B cell (primary cell): ENCODE data around the gene NOTUM. TPM values are rescaled to one million over a fixed set of nuclear protein-coding genes. Genes with fewer than 3 reads are reported as not detected.

ENCODE experiments used
- ATAC-seq: fragments of 200-7000 bp; cut with Tn5 transposase; one replicate; pipeline ENCODE4 v1.10.0; 2021; ENCODE audit warnings: low read depth, mild to moderate bottlenecking, moderate number of reproducible peaks, moderate library complexity
- CTCF ChIA-PET: fragments of 350-600 bp; sonication (Branson Sonifier 250); formaldehyde crosslinking; loops from one replicate; lab custom pipeline; 2021; ENCODE audit warnings: antibody characterized with exemption, inconsistent platforms; lab: Charles Lee
- POLR2A ChIA-PET: fragments of 350-600 bp; sonication (Branson Sonifier 250); formaldehyde crosslinking; loops from one replicate; lab custom pipeline; 2021; ENCODE audit warnings: antibody characterized with exemption; lab: Charles Lee
- DNase-seq: peaks from one replicate; pipeline ENCODE4 v3.0.0; 2013
- H2AFZ ChIP-seq: 2 replicates; pipeline ENCODE4 v1.6.1; 2012; ENCODE audit warnings: mild to moderate bottlenecking, low read depth, low read length; ENCODE audit not compliant: insufficient read depth, poor library complexity, severe bottlenecking
- H3K27ac ChIP-seq, 2 donors: 1 replicate in 1 of 2; 2 replicates in 1 of 2; pipeline ENCODE4 v1.5.1; 2012 to 2013; ENCODE audit warnings: low read length in 2 of 2, mild to moderate bottlenecking in 2 of 2, moderate library complexity in 1 of 2
- H3K27me3 ChIP-seq, 4 experiments: fragments of 200-600 bp in 1 of 4; sonication (generic) in 1 of 4; replicated peaks in 1 of 4; 1 replicate in 2 of 4; 2 replicates in 2 of 4; pipeline versions ENCODE4 v1.6.1 to v1.7.0; 2013 to 2016; ENCODE audit warnings: low read length in 3 of 4, mild to moderate bottlenecking in 2 of 4, mixed read lengths in 1 of 4, moderate library complexity in 1 of 4; ENCODE audit not compliant: insufficient read depth in 4 of 4, control insufficient read depth in 3 of 4; ENCODE audit errors: control extremely low read depth in 1 of 4
- H3K36me3 ChIP-seq, 2 experiments: replicated peaks in 1 of 2; 1 replicate in 1 of 2; 2 replicates in 1 of 2; pipeline versions ENCODE4 v1.6.1 to v1.7.1; 2013; ENCODE audit warnings: low read length in 1 of 2; ENCODE audit not compliant: insufficient read depth in 2 of 2, control insufficient read depth in 1 of 2; ENCODE audit errors: control extremely low read depth in 1 of 2, extremely low read depth in 1 of 2
- H3K4me1 ChIP-seq, 2 donors: fragments of 200-600 bp in 1 of 2; sonication (generic) in 1 of 2; 1 replicate in 1 of 2; 2 replicates in 1 of 2; pipeline versions ENCODE4 v1.5.1 to v1.6.1; 2013 to 2017; ENCODE audit warnings: low read length in 2 of 2; ENCODE audit not compliant: control insufficient read depth in 2 of 2, insufficient read depth in 2 of 2
- H3K4me2 ChIP-seq: replicated peaks from 2 replicates; pipeline ENCODE3; 2012; ENCODE audit warnings: mild to moderate bottlenecking, low read depth, low read length; ENCODE audit not compliant: poor library complexity, severe bottlenecking
- H3K4me3 ChIP-seq, 5 experiments: fragments of 200-600 bp in 1 of 5; sonication (generic) in 1 of 5; 1 replicate in 3 of 5; 2 replicates in 2 of 5; pipeline versions ENCODE4 v1.5.1 to v1.7.0; 2011 to 2016; ENCODE audit warnings: low read length in 4 of 5, mild to moderate bottlenecking in 4 of 5, low read depth in 2 of 5, control low read depth in 1 of 5, moderate library complexity in 1 of 5; ENCODE audit not compliant: insufficient read depth in 1 of 5; ENCODE audit errors: control extremely low read depth in 1 of 5, extremely low read depth in 1 of 5
- H3K79me2 ChIP-seq: fragments of 200-600 bp; sonication (generic); one replicate; pipeline ENCODE4 v1.6.0; 2016; ENCODE audit warnings: low read length; ENCODE audit not compliant: control insufficient read depth, insufficient read depth
- H3K9ac ChIP-seq: fragments of 200-600 bp; sonication (generic); 2 replicates; pipeline ENCODE4 v1.6.1; 2017; ENCODE audit warnings: mild to moderate bottlenecking, low read length, moderate library complexity
- H3K9me3 ChIP-seq, 3 donors: one replicate each; pipeline versions ENCODE4 v1.6.1 to v1.7.1; 2013; ENCODE audit warnings: low read length in 2 of 3; ENCODE audit not compliant: control insufficient read depth in 2 of 3, insufficient read depth in 1 of 3; ENCODE audit errors: control extremely low read depth in 1 of 3
- H4K20me1 ChIP-seq: 2 replicates; pipeline ENCODE4 v1.6.0; 2012; ENCODE audit warnings: mild to moderate bottlenecking, low read length; ENCODE audit not compliant: insufficient read depth, control insufficient read depth, poor library complexity, severe bottlenecking
- H3K27ac Mint-ChIP-seq: one replicate; pipeline ENCODE4 v1.8.0; 2021; ENCODE audit warnings: mixed read lengths
- H3K27me3 Mint-ChIP-seq: one replicate; pipeline ENCODE4 v1.8.0; 2021; ENCODE audit warnings: mixed read lengths
- H3K4me1 Mint-ChIP-seq: one replicate; pipeline ENCODE4 v1.8.0; 2021; ENCODE audit warnings: mixed read lengths
- H3K4me3 Mint-ChIP-seq: one replicate; pipeline ENCODE4 v1.8.0; 2021; ENCODE audit warnings: mixed read lengths
- H3K9me3 Mint-ChIP-seq: one replicate; pipeline ENCODE4 v1.8.0; 2022; ENCODE audit warnings: mixed read lengths; ENCODE audit not compliant: insufficient read depth
- CTCF ChIP-seq: fragments of 200-600 bp; IDR thresholded peaks from one replicate; pipeline ENCODE4 v1.8.0; 2022; ENCODE audit warnings: antibody characterized with exemption, mild to moderate bottlenecking
- EZH2 ChIP-seq: IDR thresholded peaks from 2 replicates; pipeline ENCODE4 v1.6.1; 2012; ENCODE audit warnings: borderline replicate concordance, low read depth, mild to moderate bottlenecking, moderate library complexity, low read length; ENCODE audit not compliant: insufficient read depth, poor library complexity, severe bottlenecking
- WGBS: methylation state at CpG from one replicate; pipeline ENCODE4 v1.1.5; 2013; ENCODE audit warnings: missing lambda C conversion rate; ENCODE audit not compliant: insufficient coverage; 5-methylcytosine and 5-hydroxymethylcytosine counted together
- intact Hi-C: fragments of 100-400 bp; cut with micrococcal nuclease; formaldehyde crosslinking; loops from one replicate; pipeline ENCODE4 v1.10.0; 2022
- polyA plus RNA-seq: library from polyadenylated mRNA; depleted of rRNA; stranded (reverse); fragments of >200 nt; gene quantifications from 2 replicates; pipeline ENCODE4 v1.2.3, GENCODE V29; 2012
- total RNA-seq, 2 donors: library from RNA; stranded (reverse); fragments of 120-200 nt in 1 of 2; gene quantifications; 1 replicate in 1 of 2; 2 replicates in 1 of 2; pipeline versions ENCODE4 v1.2.3 to v1.2.4, GENCODE V29; 2013 to 2022

The NOTUM gene
- total and polyA plus RNA-seq, 2 donors (not counting 1 experiment from before 2014, with no cell fraction given), result not detected

GRCh38 chr17:81905993-81906392, 55.0 kb downstream of the NOTUM start:
- Histone ChIP-seq H3K79me2 (peaks cover 24% of the 10 kb centered on the region), H3K36me3 (peaks cover 0 to 20% of the 10 kb centered on the region in 2 experiments), H3K27ac (no peak overlapping the region), H3K4me2 (no peak overlapping the region), H3K4me1 (peaks cover 15 to 21% of the 10 kb centered on the region in 2 donors), H3K9me3 (no peaks in the 10 kb centered on the region), H2AFZ (no peak overlapping the region), H4K20me1 (peaks cover 20% of the 10 kb centered on the region), H3K9ac (no peak overlapping the region), H3K27me3 (peaks cover 0 to 16% (median 5%) of the 10 kb centered on the region in 4 experiments), H3K4me3 (no peak overlapping the region)
- intact Hi-C loops, result no loop called here
- no peak for DNase-seq
- CTCF ChIA-PET, result no interaction called here
- no peak overlapping the region for H3K27ac Mint-ChIP-seq
- peaks cover 4% of the 10 kb centered on the region for H3K27me3 Mint-ChIP-seq
- WGBS, result 97% methylated on average over 10 of the region's 10 CpGs
- no peak for TF ChIP-seq EZH2
- no peak for TF ChIP-seq CTCF
- H3K4me3 Mint-ChIP-seq, result no peak overlapping the region
- peaks cover 8% of the 10 kb centered on the region for H3K4me1 Mint-ChIP-seq
- ATAC-seq, result no peak
- H3K9me3 Mint-ChIP-seq, result no peaks in the 10 kb centered on the region
- POLR2A ChIA-PET, result no interaction called here

GRCh38 chr17:81905424-81905875, 55.5 kb downstream of the NOTUM start:
- Histone ChIP-seq H3K4me2 (no peak overlapping the region), H2AFZ (no peak overlapping the region), H3K27me3 (peaks cover 0 to 20% (median 7%) of the 10 kb centered on the region in 4 experiments), H3K4me1 (peaks cover 11 to 19% of the 10 kb centered on the region in 2 donors), H3K9me3 (no peaks in the 10 kb centered on the region), H3K36me3 (peaks cover 0 to 23% of the 10 kb centered on the region in 2 experiments), H3K27ac (no peak overlapping the region), H3K9ac (no peak overlapping the region), H3K4me3 (no peak overlapping the region), H4K20me1 (peaks cover 16% of the 10 kb centered on the region), H3K79me2 (peaks cover 22% of the 10 kb centered on the region)
- ChIA-PET CTCF (no interaction called here), POLR2A (no interaction called here)
- TF ChIP-seq CTCF, result no peak
- TF ChIP-seq EZH2, result no peak
- Mint-ChIP-seq H3K27me3 (peaks cover 7% of the 10 kb centered on the region), H3K27ac (no peak overlapping the region), H3K9me3 (no peaks in the 10 kb centered on the region), H3K4me1 (peaks cover 9% of the 10 kb centered on the region), H3K4me3 (no peak overlapping the region)
- DNase-seq (no peak), ATAC-seq (no peak)
- WGBS, result 95% methylated on average over 16 of the region's 16 CpGs
- intact Hi-C loops, result no loop called here
